Loucy (cell line): ENCODE measurements around the gene ADGRD1.

Experiments used
- H2AFZ ChIP-seq: fragments of 200-600 bp; sonication (generic); 2 replicates; pipeline ENCODE4 v1.6.0; 2016; ENCODE audit warnings: antibody characterized with exemption, mild to moderate bottlenecking, low read length, moderate library complexity
- H3F3A ChIP-seq: fragments of 200-600 bp; 2 replicates; pipeline ENCODE4 v1.6.0; 2016; ENCODE audit warnings: antibody characterized with exemption, low read depth, mild to moderate bottlenecking
- H3K27me3 ChIP-seq: fragments of 200-600 bp; sonication (generic); 2 replicates; pipeline ENCODE4 v1.6.1; 2014; ENCODE audit warnings: low read length, mild to moderate bottlenecking; ENCODE audit not compliant: insufficient read depth, poor library complexity, severe bottlenecking
- H3K36me3 ChIP-seq: fragments of 200-600 bp; sonication (generic); 2 replicates; pipeline ENCODE4 v1.6.1; 2016; ENCODE audit warnings: low read length; ENCODE audit not compliant: insufficient read depth
- H3K4me1 ChIP-seq: fragments of 200-600 bp; sonication (generic); 2 replicates; pipeline ENCODE4 v1.5.1; 2014; ENCODE audit warnings: low read length, mild to moderate bottlenecking; ENCODE audit not compliant: insufficient read depth, poor library complexity, severe bottlenecking
- H3K4me2 ChIP-seq: fragments of 200-600 bp; sonication (generic); 2 replicates; pipeline ENCODE4 v1.6.0; 2014; ENCODE audit warnings: antibody characterized with exemption, low read length, low read depth, mild to moderate bottlenecking; ENCODE audit not compliant: poor library complexity, severe bottlenecking
- H3K4me3 ChIP-seq: fragments of 200-600 bp; sonication (generic); 2 replicates; pipeline ENCODE4 v1.5.1; 2014; ENCODE audit warnings: low read length, mild to moderate bottlenecking, mixed read lengths; ENCODE audit not compliant: poor library complexity, severe bottlenecking
- H3K79me2 ChIP-seq: fragments of 200-600 bp; sonication (generic); 2 replicates; pipeline ENCODE4 v1.6.1; 2014; ENCODE audit warnings: low read length; ENCODE audit not compliant: insufficient read depth
- H3K9ac ChIP-seq: fragments of 200-600 bp; sonication (generic); 2 replicates; pipeline ENCODE4 v1.6.0; 2014; ENCODE audit warnings: mild to moderate bottlenecking, low read depth, low read length, moderate library complexity; ENCODE audit not compliant: poor library complexity, severe bottlenecking
- H3K9me2 ChIP-seq: fragments of 200-600 bp; sonication (generic); replicated peaks from 2 replicates; pipeline ENCODE4 v1.6.1; 2016; ENCODE audit warnings: low read depth, low read length, mixed read lengths
- H3K9me3 ChIP-seq: fragments of 200-600 bp; sonication (generic); 2 replicates; pipeline ENCODE4 v1.6.1; 2014; ENCODE audit warnings: mild to moderate bottlenecking, antibody characterized with exemption, low read length, low read depth; ENCODE audit not compliant: insufficient read depth
- H4K20me1 ChIP-seq: fragments of 200-600 bp; sonication (generic); 2 replicates; pipeline ENCODE4 v1.6.0; 2014; ENCODE audit warnings: antibody characterized with exemption, low read length, mild to moderate bottlenecking; ENCODE audit not compliant: insufficient read depth, poor library complexity, severe bottlenecking
- EZH2phosphoT487 ChIP-seq: fragments of 200-600 bp; IDR thresholded peaks from 2 replicates; pipeline ENCODE4 v1.6.1; 2018; ENCODE audit warnings: antibody characterized with exemption, mild to moderate bottlenecking, moderate library complexity, borderline replicate concordance
- TF ChIP-seq, protein P1 (sequence below): fragments of 200-600 bp; sonication (generic); conservative IDR thresholded peaks from 2 replicates; pipeline ENCODE4 v1.5.1; 2014; ENCODE audit warnings: mild to moderate bottlenecking, antibody characterized with exemption, low read length

The ADGRD1 gene

DNA sequence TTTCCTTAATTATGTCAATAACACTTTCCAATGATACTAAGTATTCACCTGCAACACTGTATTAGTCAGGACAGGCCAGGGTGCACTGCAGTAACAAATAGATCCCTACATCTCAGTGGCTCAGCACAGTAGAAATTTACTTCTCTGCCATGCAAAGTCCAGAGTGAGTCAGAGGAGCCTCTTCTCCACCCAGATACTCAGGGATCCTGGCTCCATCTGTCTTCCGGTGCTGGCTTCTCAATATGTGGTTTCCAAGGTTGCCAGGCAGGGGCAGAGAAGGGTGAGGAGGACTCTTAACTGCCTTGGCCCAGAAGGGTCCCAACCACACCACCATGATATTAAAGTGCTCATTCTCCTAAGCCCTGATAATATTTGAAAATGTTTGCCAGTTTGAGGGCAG is 47.8 kb downstream of the ADGRD1 start:
- Histone ChIP-seq H3F3A (no peaks in the 10 kb centered on the region), H3K4me1 (no peaks in the 10 kb centered on the region), H3K9ac (no peak overlapping the region), H2AFZ (no peak overlapping the region), H3K27me3 (no peaks in the 10 kb centered on the region), H4K20me1 (no peaks in the 10 kb centered on the region), H3K9me3 (no peaks in the 10 kb centered on the region), H3K36me3 (no peaks in the 10 kb centered on the region), H3K9me2 (no peaks in the 10 kb centered on the region), H3K4me3 (no peak overlapping the region), H3K79me2 (no peaks in the 10 kb centered on the region), H3K4me2 (no peak overlapping the region)
- no peak for TF ChIP-seq EZH2phosphoT487
- TF ChIP-seq, protein P1, sequence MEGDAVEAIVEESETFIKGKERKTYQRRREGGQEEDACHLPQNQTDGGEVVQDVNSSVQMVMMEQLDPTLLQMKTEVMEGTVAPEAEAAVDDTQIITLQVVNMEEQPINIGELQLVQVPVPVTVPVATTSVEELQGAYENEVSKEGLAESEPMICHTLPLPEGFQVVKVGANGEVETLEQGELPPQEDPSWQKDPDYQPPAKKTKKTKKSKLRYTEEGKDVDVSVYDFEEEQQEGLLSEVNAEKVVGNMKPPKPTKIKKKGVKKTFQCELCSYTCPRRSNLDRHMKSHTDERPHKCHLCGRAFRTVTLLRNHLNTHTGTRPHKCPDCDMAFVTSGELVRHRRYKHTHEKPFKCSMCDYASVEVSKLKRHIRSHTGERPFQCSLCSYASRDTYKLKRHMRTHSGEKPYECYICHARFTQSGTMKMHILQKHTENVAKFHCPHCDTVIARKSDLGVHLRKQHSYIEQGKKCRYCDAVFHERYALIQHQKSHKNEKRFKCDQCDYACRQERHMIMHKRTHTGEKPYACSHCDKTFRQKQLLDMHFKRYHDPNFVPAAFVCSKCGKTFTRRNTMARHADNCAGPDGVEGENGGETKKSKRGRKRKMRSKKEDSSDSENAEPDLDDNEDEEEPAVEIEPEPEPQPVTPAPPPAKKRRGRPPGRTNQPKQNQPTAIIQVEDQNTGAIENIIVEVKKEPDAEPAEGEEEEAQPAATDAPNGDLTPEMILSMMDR = no peak

DNA sequence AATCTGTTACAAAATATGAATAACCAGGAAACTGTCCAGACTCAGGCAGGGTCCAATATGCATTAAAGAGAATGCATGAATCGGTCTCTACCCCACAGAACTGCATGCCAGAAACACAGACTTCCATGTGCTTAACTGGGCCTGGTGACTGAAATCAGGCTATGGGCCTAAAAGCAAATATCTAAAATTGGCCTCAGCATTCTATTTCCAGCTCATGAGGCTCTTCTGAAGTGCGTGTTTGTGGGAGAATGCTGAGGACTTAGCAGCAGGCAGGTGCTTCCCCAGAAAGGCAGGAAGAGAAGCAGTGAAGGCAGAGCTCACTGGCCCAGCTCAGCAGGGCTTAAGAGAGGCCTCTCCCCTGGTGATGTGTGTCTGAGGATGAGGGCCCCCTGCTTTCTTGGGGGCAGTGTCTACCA is 48.5 kb downstream of the ADGRD1 start:
- no peaks in the 10 kb centered on the region for H3K27me3 ChIP-seq
- H3K36me3 ChIP-seq = no peaks in the 10 kb centered on the region
- H3K4me2 ChIP-seq = no peak overlapping the region
- TF ChIP-seq, protein P1 = no peak
- TF ChIP-seq EZH2phosphoT487 = no peak
- H3K9ac ChIP-seq = no peak overlapping the region
- H3K79me2 ChIP-seq = no peaks in the 10 kb centered on the region
- no peaks in the 10 kb centered on the region for H3K9me2 ChIP-seq
- H2AFZ ChIP-seq = no peak overlapping the region
- no peak overlapping the region for H3K4me3 ChIP-seq
- H4K20me1 ChIP-seq = no peaks in the 10 kb centered on the region
- H3K9me3 ChIP-seq = no peaks in the 10 kb centered on the region
- no peaks in the 10 kb centered on the region for H3F3A ChIP-seq
- H3K4me1 ChIP-seq = no peaks in the 10 kb centered on the region

DNA sequence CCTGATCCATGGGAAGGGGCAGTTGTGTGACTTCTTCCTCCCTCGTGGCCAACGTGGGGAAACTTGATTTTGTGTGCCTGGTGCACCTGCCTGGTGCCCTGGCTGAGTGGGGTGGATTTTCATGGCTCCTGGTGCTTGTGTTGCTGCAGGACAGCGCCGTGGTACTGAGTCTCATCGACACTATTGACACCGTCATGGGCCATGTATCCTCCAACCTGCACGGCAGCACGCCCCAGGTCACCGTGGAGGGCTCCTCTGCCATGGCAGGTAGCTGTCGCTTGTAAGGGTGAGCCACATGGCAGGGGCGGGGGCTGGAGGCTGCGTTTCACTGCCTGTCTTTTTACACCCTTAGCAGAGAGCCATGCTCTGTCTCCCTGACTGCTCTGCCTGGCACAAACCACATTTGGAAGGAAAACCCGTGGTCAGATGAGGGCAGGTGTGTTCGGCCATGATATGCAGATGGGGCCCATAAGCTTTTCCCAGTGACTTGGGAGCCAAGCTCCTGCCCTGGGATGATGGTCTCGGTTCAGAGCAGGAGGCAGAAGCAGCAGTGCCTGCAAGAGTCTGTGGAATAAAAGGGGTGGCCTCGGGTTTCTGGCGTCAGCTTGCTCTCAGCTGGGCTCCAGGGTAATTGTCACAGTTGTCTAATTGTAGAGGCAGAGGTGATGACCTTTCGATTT is 49.5 kb downstream of the ADGRD1 start:
- H3K9ac ChIP-seq = no peak overlapping the region
- no peaks in the 10 kb centered on the region for H3K9me2 ChIP-seq
- no peaks in the 10 kb centered on the region for H3K4me1 ChIP-seq
- no peak overlapping the region for H2AFZ ChIP-seq
- no peak overlapping the region for H3K4me3 ChIP-seq
- H3K27me3 ChIP-seq = no peaks in the 10 kb centered on the region
- TF ChIP-seq, protein P1 = no peak
- TF ChIP-seq EZH2phosphoT487 = no peak
- no peaks in the 10 kb centered on the region for H3K9me3 ChIP-seq
- no peaks in the 10 kb centered on the region for H4K20me1 ChIP-seq
- H3K79me2 ChIP-seq = no peaks in the 10 kb centered on the region
- H3K36me3 ChIP-seq = no peaks in the 10 kb centered on the region
- H3F3A ChIP-seq = no peaks in the 10 kb centered on the region
- H3K4me2 ChIP-seq = no peak overlapping the region
